Left lung (tissue), 14 donors: ENCODE results near the gene MCM10. TPM values are rescaled to one million over a fixed set of nuclear protein-coding genes. Genes with fewer than 3 reads are reported as not detected.

ENCODE experiments used
- ATAC-seq: fragments of 200-7000 bp; cut with Tn5 transposase; one replicate; pipeline ENCODE4 v1.9.1; 2020; ENCODE audit warnings: moderate library complexity
- DNase-seq, 4 donors: peaks; one replicate each; pipeline ENCODE4 v3.0.0-alpha.2; 2013 to 2020
- H3K27ac ChIP-seq, 2 donors: fragments of 200-600 bp; sonication (generic) in 1 of 2; one replicate each; pipeline versions ENCODE4 v1.5.0 to v1.8.0; 2020 to 2021
- H3K27me3 ChIP-seq, 2 donors: fragments of 200-600 bp; sonication (generic) in 1 of 2; one replicate each; pipeline versions ENCODE4 v1.5.0 to v1.8.0; 2020 to 2021
- H3K36me3 ChIP-seq, 2 donors: fragments of 200-600 bp; sonication (generic) in 1 of 2; one replicate each; pipeline versions ENCODE4 v1.5.0 to v1.8.0; 2020 to 2021
- H3K4me1 ChIP-seq, 2 donors: fragments of 200-600 bp; one replicate each; pipeline ENCODE4 v1.8.0; 2021
- H3K4me3 ChIP-seq, 2 donors: fragments of 200-600 bp; sonication (generic) in 1 of 2; one replicate each; pipeline versions ENCODE4 v1.5.0 to v1.8.0; 2020 to 2021; ENCODE audit warnings: mild to moderate bottlenecking in 1 of 2
- H3K9me3 ChIP-seq, 2 donors: fragments of 200-600 bp; sonication (generic) in 1 of 2; one replicate each; pipeline versions ENCODE4 v1.5.0 to v1.8.0; 2020 to 2021
- intact Hi-C, 2 donors: fragments of 100-400 bp; cut with DNase I; formaldehyde crosslinking; loops; one replicate each; pipeline versions ENCODE4 v1.11.2 to v1.14.2; 2022
- long read RNA-seq, 12 donors: library from polyadenylated mRNA in 2 of 12; unstranded in 2 of 12; transcript quantifications; one replicate each; pipeline ENCODE4 v2.0.0 and lab custom pipeline, GENCODE V29; 2019 to 2026
- polyA plus RNA-seq, 6 donors: library from polyadenylated mRNA; unstranded; fragments of 120-200 nt; gene quantifications; one replicate each; pipeline ENCODE4 v1.2.1, GENCODE V29; 2013; ENCODE audit not compliant: insufficient read length in 6 of 6
- total RNA-seq, 2 donors: library from RNA; stranded (reverse); fragmentation: NEBNext Ultra II Directional; extraction: Animal tissue kit (Norgen Biotek cat#: 25700); gene quantifications; one replicate each; pipeline ENCODE4 v1.2.1, GENCODE V29; 2021
- TF ChIP-seq, protein P1 (sequence below), 2 donors: fragments of 200-600 bp; sonication (generic) in 1 of 2; IDR thresholded peaks; one replicate each; pipeline versions ENCODE4 v1.5.0 to v1.8.0; 2021; ENCODE audit warnings: antibody characterized with exemption in 2 of 2
- donor health status: DM: no; HTN: yes; CAD: no.
- donor health status: DM: no; HTN: no; CAD: no.

The MCM10 gene
- total RNA-seq (1 to 10 TPM; 4.2 to 9.1 TPM), polyA plus RNA-seq (10 to 100 TPM in 3 of 6 donors, 1 to 10 TPM in 3; 6.9 to 13.1 (median 10.7) TPM)
- long read RNA-seq, donor 1, partial matches to known transcripts = 0 of 1 reads
- long read RNA-seq, donor 1, other reads (novel, unspliced or antisense) = 0 of 1 reads
- long read RNA-seq, donor 2, full-length matches to known transcripts = 2 of 2 reads
- long read RNA-seq, donor 2, partial matches to known transcripts = 0 of 2 reads
- long read RNA-seq, donor 2, other reads (novel, unspliced or antisense) = 0 of 2 reads
- long read RNA-seq, donor 3, partial matches to known transcripts = 0 of 1 reads
- long read RNA-seq, donor 3, other reads (novel, unspliced or antisense) = 0 of 1 reads
- long read RNA-seq, donor 4, partial matches to known transcripts = 1 of 1 reads
- long read RNA-seq, donor 4, other reads (novel, unspliced or antisense) = 0 of 1 reads
- long read RNA-seq, donor 5 = 0 reads
- long read RNA-seq, donor 6 = 0 reads
- long read RNA-seq, donor 7 = 0 reads
- long read RNA-seq, donor 8, full-length matches to known transcripts = 2 of 2 reads
- long read RNA-seq, donor 8, partial matches to known transcripts = 0 of 2 reads
- long read RNA-seq, donor 8, other reads (novel, unspliced or antisense) = 0 of 2 reads
- long read RNA-seq, donor 9 = 0 reads
- long read RNA-seq, donor 10, partial matches to known transcripts = 2 of 2 reads
- long read RNA-seq, donor 10, other reads (novel, unspliced or antisense) = 0 of 2 reads
- long read RNA-seq, donor 11 = 0 reads
- long read RNA-seq, donor 12, partial matches to known transcripts = 0 of 1 reads
- long read RNA-seq, donor 12, other reads (novel, unspliced or antisense) = 0 of 1 reads

DNA sequence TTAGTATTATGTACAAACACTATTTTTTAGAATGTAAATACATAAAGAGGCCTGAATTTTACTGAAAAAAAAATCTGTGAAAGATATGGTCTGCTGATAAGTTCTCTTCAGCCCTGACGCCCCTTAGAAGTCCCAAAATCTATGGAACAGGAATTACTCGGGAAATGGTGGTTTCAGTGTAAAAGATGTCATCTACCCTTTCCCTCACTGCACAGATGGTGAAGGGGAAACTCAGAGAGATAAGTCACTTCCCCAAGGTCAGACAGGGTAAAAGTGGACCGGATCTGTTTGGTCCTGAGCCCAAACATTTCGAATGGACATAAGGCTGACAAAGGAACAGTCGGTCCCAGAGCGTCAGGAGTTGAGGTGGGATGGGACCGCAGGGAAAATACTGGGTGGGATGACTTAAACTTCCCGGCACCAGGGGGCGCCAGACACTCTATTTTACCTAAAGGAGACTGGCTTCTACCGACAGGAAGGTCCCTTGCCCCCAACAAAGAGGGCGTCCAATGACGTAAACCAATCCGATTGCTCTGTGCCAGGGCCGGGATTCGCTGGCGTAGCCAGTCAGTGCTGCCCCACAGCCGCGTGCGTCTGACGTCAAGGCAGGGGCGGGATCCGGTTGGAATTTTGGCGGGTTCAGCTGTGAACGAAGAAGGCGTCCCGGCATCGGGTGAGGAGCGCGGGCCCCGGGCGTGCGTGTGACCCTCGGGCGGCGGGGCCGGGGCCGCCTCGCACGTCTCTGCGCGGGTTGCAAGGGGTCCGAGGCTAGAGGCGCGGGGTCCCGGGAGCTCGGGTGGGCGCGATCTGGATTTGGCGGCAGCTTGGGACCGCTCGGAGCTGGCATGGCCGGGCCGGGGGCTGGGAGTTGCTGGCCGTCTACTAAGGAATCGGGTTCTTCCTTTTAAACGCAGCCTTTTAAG, at the start of gene MCM10:
MCM10 (plus strand) TSS at position 625 of the 923 bp plus-strand sequence. CDS start 2,645 bp downstream, outside the sequence.
- ATAC-seq (peak; percentile 100), DNase-seq (peak; percentile 96 to 100 (median 98))
- intact Hi-C loops = no loop called here
- H3K9me3 ChIP-seq = no peaks in the 10 kb centered on the region
- no peaks in the 10 kb centered on the region for H3K36me3 ChIP-seq
- peaks cover 0 to 16% of the 10 kb centered on the region in 2 donors for H3K4me1 ChIP-seq
- H3K27me3 ChIP-seq = no peaks in the 10 kb centered on the region
- H3K4me3 ChIP-seq = peak within 1 kb of the TSS; percentile 32 to 50
- H3K27ac ChIP-seq = peak within 1 kb of the TSS in 1 of 2 donors; percentile 33
- TF ChIP-seq, protein P1, sequence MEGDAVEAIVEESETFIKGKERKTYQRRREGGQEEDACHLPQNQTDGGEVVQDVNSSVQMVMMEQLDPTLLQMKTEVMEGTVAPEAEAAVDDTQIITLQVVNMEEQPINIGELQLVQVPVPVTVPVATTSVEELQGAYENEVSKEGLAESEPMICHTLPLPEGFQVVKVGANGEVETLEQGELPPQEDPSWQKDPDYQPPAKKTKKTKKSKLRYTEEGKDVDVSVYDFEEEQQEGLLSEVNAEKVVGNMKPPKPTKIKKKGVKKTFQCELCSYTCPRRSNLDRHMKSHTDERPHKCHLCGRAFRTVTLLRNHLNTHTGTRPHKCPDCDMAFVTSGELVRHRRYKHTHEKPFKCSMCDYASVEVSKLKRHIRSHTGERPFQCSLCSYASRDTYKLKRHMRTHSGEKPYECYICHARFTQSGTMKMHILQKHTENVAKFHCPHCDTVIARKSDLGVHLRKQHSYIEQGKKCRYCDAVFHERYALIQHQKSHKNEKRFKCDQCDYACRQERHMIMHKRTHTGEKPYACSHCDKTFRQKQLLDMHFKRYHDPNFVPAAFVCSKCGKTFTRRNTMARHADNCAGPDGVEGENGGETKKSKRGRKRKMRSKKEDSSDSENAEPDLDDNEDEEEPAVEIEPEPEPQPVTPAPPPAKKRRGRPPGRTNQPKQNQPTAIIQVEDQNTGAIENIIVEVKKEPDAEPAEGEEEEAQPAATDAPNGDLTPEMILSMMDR (IDR thresholded peaks at IDR 0.05) = peak; percentile 80 to 84

DNA sequence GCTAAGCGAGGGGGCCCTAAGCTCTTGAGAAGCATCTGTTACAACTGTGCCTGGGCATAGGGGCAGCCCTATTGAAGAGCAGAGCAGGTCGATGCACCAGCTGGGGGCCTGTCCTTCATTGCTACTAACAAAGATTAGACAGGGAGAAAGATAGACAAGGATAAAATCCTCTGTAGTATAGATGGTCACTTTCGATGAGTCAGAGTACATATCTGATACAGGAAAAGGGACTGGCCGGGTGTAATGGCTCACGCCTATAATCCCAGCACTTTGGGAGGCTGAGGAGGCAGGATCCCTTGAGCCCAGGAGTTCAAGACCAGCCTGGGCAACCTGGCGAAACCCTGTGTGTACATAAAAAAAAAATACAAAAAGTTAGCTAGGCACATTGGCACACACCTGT, 47.8 kb upstream of the MCM10 start:
- Histone ChIP-seq H3K27ac (no peak overlapping the region), H3K4me3 (no peak overlapping the region), H3K36me3 (peaks cover 0 to 80% of the 10 kb centered on the region in 2 donors), H3K9me3 (no peaks in the 10 kb centered on the region), H3K4me1 (peaks cover 0 to 7% of the 10 kb centered on the region in 2 donors), H3K27me3 (no peaks in the 10 kb centered on the region)
- no peak for DNase-seq
- intact Hi-C loops = no loop called here
- TF ChIP-seq, protein P1 (IDR thresholded peaks at IDR 0.05) = no peak
- no peak for ATAC-seq

DNA sequence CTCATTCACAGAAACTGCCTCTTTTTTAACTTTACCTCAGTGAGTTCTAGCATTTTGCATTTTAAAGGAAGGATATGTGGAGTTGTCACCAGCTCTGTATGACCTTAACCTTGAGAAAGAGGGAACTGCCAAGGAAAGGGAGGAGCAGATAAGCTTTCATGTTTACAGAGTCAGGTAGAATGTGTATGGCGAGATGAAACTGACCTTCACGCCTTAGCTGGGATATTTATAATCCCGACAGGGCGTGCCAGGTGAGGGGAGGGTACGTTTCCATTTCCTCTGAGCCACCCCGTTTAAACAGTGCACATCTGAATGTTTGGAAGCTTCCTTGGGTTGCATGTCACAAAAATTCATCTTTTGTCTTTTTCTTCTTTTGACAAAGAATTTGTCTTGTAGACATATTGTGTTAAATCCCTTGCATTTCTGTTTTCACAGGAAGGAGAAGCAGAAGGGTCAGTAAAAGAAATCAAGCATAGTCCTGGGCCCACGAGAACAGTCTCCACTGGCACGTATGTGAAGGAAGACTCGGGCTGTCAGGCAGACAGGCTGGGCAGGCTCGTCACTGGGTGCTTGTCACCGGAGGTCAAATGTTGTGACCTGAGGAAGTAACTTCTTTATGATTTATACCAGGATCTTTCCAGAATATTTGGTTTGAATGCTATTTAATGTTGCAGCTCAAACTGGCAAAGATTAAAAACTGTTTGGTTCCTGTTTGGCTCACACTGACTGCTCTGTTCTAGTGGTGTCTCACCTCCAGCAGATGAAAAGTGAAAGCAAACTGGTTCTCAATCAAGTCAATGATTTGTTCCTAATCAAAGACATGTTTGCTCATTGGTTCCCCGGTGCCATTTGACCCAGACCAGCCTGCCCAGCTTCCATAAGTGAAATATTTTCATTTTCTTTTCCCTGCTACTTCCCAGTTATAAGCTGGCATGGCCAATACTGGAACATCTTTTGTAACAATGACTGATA, 45.2 kb upstream of the MCM10 start:
- DNase-seq (no peak), ATAC-seq (no peak)
- no peak overlapping the region for H3K4me3 ChIP-seq
- intact Hi-C loops = no loop called here
- H3K27ac ChIP-seq = peak overlapping the region in 1 of 2 donors; percentile 20
- no peaks in the 10 kb centered on the region for H3K27me3 ChIP-seq
- no peaks in the 10 kb centered on the region for H3K9me3 ChIP-seq
- TF ChIP-seq, protein P1 (IDR thresholded peaks at IDR 0.05) = no peak
- peaks cover 4 to 76% of the 10 kb centered on the region in 2 donors for H3K36me3 ChIP-seq
- peaks cover 0 to 18% of the 10 kb centered on the region in 2 donors for H3K4me1 ChIP-seq
